NCI-H2227 (cell line): ENCODE results near the gene AQP3.
A peak's percentile ranks its signal among the peaks of the same experiment; 100 is the strongest.
"Not testable (repeated sequence)": the region's sequence is repeated elsewhere in the genome, so short reads cannot be mapped to it uniquely, and the experiment has no call there.

ENCODE experiments used
- DNase-seq: peaks from one replicate; lab custom pipeline; 2025; ENCODE audit not compliant: unreplicated experiment; lab: John Stamatoyannopoulos, UW

Gene AQP3

GRCh38 chr9:33446946-33447798 is at the start of gene AQP3:
Gene AQP3 (minus strand): TSS chr9:33447593. CDS start chr9:33447530, 63 bp downstream.
- peak; percentile 62 for DNase-seq

GRCh38 chr9:33493819-33494218 is 46.4 kb upstream of the AQP3 start:
- not testable (repeated sequence) for DNase-seq

GRCh38 chr9:33489066-33489465 is 41.7 kb upstream of the AQP3 start:
- DNase-seq: no peak

DNA sequence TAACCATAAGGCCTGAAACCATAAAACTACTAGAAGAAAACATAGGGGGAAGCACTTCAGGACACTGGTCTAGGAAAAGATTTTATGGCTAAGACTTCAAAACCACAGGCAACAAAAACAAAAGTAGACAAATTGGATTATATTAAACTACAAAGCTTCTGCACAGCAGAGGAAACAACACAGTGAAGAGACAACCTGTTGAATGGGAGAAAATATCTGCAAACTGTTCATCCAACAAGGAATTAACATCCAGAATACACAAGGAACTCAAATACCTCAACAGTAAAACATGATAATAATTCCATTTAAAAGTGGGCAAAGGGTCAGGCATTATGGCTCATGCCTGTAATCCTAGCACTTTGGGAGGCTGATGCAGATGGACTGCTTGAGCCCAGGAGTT is 37.9 kb upstream of the AQP3 start:
- not testable (repeated sequence) for DNase-seq

- no peak for DNase-seq
These were observed 33.6 kb upstream of the AQP3 start for GRCh38 chr9:33480976-33481375.

GRCh38 chr9:33480106-33480505 is 32.7 kb upstream of the AQP3 start:
- DNase-seq: no peak

- DNase-seq: no peak
These were observed 29.1 kb upstream of the AQP3 start for GRCh38 chr9:33476503-33476902.

DNA sequence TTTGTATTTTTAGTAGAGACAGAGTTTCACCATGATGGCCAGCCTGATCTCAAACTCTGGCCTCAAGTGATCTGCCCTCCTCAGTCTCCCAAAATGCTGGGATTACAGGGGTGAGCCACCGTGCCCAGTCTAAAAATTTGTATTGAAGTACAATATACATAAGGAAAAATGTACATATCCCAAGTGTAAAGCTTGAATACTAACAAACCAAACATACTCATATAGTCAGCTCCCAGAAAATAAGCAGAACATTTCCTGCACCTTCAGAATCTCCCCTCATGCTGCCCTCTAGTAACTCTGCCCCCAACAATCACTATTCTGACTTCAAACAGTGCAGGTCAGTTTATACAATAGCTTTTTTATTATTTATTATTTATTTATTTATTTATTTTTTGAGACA is 28.0 kb upstream of the AQP3 start:
- DNase-seq: no peak

DNA sequence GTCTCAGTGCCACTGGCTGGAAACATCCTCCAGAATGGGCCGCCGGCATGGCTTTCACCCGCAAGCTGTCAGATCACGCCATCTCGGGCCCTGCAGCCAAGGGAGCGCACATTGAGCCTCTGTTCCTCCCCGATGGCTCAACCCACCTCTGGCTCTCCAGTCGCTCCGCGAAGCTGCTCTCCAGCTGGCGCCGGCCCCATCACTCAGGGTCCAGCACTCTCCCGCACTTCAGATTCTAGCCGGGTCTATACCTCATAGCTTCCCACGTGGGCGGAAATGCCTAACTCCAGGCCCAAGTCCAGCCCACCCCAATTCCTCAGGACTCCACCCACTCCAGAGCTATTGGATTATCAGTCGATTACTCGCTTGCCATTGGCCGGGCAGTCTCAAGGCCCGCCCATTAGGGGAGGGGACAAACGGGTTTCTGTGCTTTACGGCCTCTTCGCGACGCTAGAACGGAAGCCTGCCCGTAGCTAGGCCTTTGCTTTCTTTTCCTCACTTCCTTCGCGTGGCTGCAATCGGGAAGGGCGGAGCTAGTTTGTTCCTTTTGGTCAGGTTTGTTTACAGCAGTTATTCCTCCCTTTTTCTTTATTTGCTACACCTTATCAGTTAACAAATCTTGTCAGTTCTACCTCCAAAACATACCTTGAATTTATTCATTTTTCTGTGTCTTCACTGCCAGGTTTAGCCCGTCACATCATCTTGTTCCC is 26.4 kb upstream of the AQP3 start, which contains the start of gene NOL6:
Gene NOL6, minus strand, starts transcription at position 282 of the 710 bp plus-strand sequence. Its CDS starts 82 bp downstream, at position 200.
- DNase-seq: peak; percentile 98

GRCh38 chr9:33472881-33473615 is 25.7 kb upstream of the AQP3 start:
- DNase-seq: no peak

- no peak for DNase-seq
These were observed 24.9 kb upstream of the AQP3 start for GRCh38 chr9:33472171-33472880.

- DNase-seq: no peak
These were observed 24.0 kb upstream of the AQP3 start for GRCh38 chr9:33471361-33471760.

DNA sequence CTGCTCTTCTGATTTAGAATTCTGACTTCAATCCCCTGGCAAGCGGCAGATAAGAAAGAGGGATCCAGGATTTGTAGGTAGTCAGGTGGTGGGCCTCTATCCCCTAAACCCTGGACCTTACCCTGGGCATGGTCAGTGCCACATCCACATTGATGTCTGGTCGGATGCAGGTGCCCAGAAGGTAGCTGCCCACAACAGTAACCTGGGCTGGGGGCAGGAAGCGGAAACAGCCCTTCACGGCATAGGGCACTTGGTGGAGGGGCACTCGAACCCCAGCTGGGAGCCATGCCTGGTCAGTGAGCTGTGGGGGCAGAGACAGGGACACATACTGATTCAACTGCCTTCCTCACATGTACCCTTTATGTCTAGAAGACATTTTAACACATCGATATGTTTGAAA is 22.5 kb upstream of the AQP3 start:
- no peak for DNase-seq

- DNase-seq: no peak
These were observed 21.6 kb upstream of the AQP3 start for GRCh38 chr9:33468797-33469621.

GRCh38 chr9:33468215-33468730 is 20.9 kb upstream of the AQP3 start:
- DNase-seq: no peak

DNA sequence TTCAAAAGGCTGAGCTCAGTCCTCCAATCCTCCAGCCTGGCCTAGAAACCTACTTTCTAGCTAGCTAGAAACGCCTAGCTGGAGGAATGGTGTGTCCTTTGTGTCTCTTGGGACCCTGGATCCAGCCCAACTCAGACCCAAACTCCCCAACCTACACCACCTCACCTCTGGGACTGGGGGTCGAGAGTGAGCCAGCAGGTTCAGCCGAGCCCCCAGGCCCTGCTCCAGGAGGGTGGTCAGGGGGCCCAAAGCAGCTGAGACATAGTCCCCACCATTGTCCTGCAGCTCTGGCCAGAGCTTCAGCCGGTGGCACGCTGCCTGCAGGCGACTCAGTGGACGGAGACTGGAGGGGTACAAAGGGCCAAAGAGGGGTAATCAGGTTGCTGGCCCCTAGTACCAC is 20.1 kb upstream of the AQP3 start:
- DNase-seq: no peak

- DNase-seq: peak; percentile 63
These were observed 19.4 kb upstream of the AQP3 start for GRCh38 chr9:33466565-33467495.
